Measurements from ENCODE around the gene SPATA32. TPM values are rescaled to one million over a fixed set of nuclear protein-coding genes. Genes with fewer than 3 reads are reported as not detected.

The SPATA32 gene
- total RNA-seq, 2 experiments from 2014 or later: 0.12 TPM; not detected in 1

DNA sequence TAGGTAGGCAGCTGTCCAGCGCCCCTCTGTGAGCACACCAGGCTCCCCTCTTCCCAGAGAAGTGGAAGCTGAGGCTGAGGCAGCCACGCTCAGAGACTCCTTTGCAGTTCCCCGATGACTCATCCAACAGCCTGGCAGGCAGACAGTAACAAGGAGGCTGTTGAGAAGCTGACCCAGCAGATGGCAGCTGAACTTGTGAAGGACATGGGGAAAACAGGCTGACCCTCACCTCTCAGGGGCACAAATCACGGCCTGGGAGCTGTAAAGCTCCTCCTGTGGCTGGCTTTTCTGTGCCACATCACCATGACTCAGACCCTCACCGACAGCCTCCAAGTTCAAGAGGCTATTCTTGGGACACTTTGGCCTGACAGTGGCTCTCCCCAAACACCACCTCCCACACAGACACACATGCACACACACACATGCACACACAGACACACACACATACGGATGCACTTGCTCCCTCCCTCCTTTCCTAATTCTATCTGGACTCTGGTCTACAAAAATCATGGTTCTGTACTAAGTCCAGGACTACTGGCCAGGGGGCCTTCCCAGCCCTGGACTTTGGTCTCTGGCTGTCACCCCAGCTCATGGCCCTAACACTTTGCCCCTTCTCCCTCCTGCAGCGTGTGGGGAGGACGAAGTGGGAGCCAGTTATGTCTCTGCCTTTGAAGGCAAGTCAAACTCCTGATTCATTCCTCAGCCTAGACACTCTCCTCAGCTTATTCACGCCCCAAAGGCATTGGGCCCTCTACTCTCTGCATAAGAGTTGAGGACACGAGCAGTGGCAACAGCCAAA is 31.7 kb upstream of the SPATA32 start:
- Mint-ChIP-seq H3K4me3 (no peak overlapping the region), H3K36me3 (peaks cover 46% of the 10 kb centered on the region), H3K27ac (peak overlapping the region; percentile 79), H3K9me3 (no peaks in the 10 kb centered on the region), H3K4me1 (ENCODE audit: low read depth) (peaks cover 72% of the 10 kb centered on the region), H3K27me3 (no peaks in the 10 kb centered on the region)
- DNase-seq: peak; percentile 57
- ChIA-PET POLR2A (interaction anchor here (0.7 to 0.8 kb wide), 2 partner anchors 15 to 19 kb away, joined by 3 to 4 read pairs; no protein-coding TSS in a partner anchor), CTCF (interaction anchor here (0.7 to 6.9 kb wide), 13 partner anchors 8 to 97 kb away, joined by 3 to 36 read pairs (median 4); partner anchors contain the start of gene MAP3K14)
- intact Hi-C loops (cut with micrococcal nuclease): no loop called here

DNA sequence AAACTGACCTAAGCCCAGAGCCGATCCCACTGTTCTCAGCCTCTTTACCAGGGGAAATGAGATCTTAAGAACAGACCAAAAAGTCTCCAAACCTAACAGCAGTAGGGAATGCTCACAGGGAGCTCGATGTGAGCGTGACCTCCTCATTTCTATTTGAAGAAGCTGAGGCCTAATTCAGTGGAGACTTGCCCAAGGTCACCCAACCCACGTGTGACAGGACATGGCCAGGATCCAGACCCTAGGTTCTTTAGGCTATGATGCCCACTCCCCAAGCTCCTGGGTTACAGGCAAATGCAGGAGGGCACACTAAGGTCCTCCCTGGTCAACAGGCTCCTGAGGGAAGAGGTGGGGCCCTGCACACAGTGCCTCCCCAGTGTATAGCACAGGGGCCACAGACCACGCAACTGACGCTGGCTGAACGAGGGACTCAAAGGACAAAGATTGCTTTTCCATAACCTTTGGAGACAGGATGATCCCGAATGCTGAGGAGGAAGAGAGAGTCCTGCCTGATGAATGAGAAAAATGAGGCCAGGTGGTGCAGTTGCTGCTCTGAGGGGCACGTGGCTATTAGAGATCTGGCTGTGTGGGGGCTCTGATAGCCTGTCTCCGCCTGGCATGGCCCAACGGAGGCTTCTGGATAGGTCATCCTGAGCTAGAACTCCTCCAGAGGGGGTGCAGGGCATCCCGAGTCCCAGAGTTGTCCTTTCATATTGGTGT is 31.0 kb upstream of the SPATA32 start:
- ChIA-PET CTCF (interaction anchor here (0.7 to 6.9 kb wide), 13 partner anchors 9 to 96 kb away, joined by 3 to 36 read pairs (median 4); partner anchors contain the start of gene MAP3K14), POLR2A (interaction anchor here (0.7 to 0.8 kb wide), 2 partner anchors 14 to 20 kb away, joined by 3 to 4 read pairs; no protein-coding TSS in a partner anchor)
- no peaks in the 10 kb centered on the region for H3K9me3 Mint-ChIP-seq
- peaks cover 64% of the 10 kb centered on the region for H3K4me1 Mint-ChIP-seq (ENCODE audit: low read depth)
- peak overlapping the region; percentile 79 for H3K27ac Mint-ChIP-seq
- DNase-seq: no peak
- intact Hi-C loops (cut with micrococcal nuclease): no loop called here
- H3K4me3 Mint-ChIP-seq: no peak overlapping the region
- H3K27me3 Mint-ChIP-seq: no peaks in the 10 kb centered on the region
- peaks cover 47% of the 10 kb centered on the region for H3K36me3 Mint-ChIP-seq

- Mint-ChIP-seq H3K9me3 (no peaks in the 10 kb centered on the region), H3K27ac (peak overlapping the region; percentile 24), H3K27me3 (no peaks in the 10 kb centered on the region), H3K36me3 (peaks cover 44% of the 10 kb centered on the region), H3K4me3 (no peak overlapping the region), H3K4me1 (ENCODE audit: low read depth) (peaks cover 51% of the 10 kb centered on the region)
- ChIA-PET POLR2A (no interaction called here), CTCF (interaction anchor here (1.4 to 6.9 kb wide), 4 partner anchors 14 to 72 kb away, joined by 3 to 36 read pairs (median 8); partner anchors contain the start of gene MAP3K14)
- no peak for DNase-seq
- intact Hi-C loops (cut with micrococcal nuclease): no loop called here
Observed at GRCh38 chr17:45291171-45291805, 29.4 kb upstream of the SPATA32 start.

GRCh38 chr17:45290269-45290765 is 28.4 kb upstream of the SPATA32 start:
- H3K27me3 Mint-ChIP-seq: no peaks in the 10 kb centered on the region
- H3K36me3 Mint-ChIP-seq: peaks cover 48% of the 10 kb centered on the region
- DNase-seq: no peak
- CTCF ChIA-PET: interaction anchor here (6.9 kb wide), 1 partner anchor 13 kb away, joined by 36 read pairs; no protein-coding TSS in a partner anchor
- intact Hi-C loops (cut with micrococcal nuclease): no loop called here
- peak overlapping the region; percentile 24 for H3K27ac Mint-ChIP-seq
- no peak overlapping the region for H3K4me3 Mint-ChIP-seq
- POLR2A ChIA-PET: no interaction called here
- no peaks in the 10 kb centered on the region for H3K9me3 Mint-ChIP-seq
- H3K4me1 Mint-ChIP-seq (ENCODE audit: low read depth): peaks cover 41% of the 10 kb centered on the region

DNA sequence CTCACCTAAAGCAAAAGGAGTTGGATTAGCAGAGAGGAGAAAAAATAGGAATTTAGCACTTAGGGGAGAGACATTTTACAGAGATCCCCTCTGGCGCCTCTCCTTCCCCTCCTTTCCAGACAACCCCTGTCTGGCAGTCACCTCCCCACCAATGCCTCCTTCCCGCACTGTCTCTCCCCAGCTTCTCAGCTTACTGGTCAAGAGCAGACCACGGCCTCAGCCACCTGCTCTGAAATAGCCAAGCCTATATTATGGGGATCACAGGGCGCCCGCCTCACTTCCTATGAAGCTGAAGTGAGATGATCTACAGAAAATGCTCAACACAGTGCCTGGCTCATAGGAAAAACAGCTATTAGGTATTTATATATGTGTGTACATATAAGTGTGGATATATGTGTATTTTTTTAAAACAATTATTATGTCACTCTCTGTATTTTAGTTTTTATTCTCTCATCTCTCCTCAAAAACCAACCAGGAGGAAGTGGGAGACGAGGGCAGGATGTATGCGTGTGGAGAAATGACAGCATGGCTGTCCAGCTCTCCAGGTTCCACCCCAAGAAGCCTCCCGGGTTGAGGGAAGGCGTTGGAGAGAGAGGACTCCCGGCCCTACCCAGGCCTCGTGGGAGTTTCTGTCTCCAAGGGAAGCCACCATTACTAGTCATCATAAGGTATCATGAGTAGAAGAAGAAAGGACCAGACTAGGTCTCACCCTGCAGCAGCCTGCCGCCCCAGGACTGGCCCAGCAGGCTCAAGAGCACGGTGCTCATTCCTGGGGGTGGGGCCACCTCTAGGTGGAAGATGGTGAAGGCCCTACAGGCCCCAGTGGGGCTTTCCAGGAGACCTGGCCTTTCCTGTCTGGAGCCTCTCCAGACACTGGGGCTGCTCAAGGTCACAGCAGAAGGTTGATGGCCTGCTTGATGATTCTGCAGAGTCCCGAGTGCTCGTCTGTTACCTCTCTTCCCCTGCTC is 27.7 kb upstream of the SPATA32 start:
- DNase-seq: no peak
- Mint-ChIP-seq H3K4me3 (no peak overlapping the region), H3K9me3 (no peaks in the 10 kb centered on the region), H3K27me3 (no peaks in the 10 kb centered on the region), H3K36me3 (peaks cover 52% of the 10 kb centered on the region), H3K4me1 (ENCODE audit: low read depth) (peaks cover 35% of the 10 kb centered on the region), H3K27ac (peak overlapping the region; percentile 64)
- ChIA-PET POLR2A (no interaction called here), CTCF (interaction anchor here (0.5 to 6.9 kb wide), 4 partner anchors 12 to 96 kb away, joined by 3 to 36 read pairs (median 8); no protein-coding TSS in a partner anchor)
- intact Hi-C loops (cut with micrococcal nuclease): no loop called here

GRCh38 chr17:45288825-45289224 is 26.9 kb upstream of the SPATA32 start:
- H3K9me3 Mint-ChIP-seq: no peaks in the 10 kb centered on the region
- H3K36me3 Mint-ChIP-seq: peaks cover 60% of the 10 kb centered on the region
- no peak overlapping the region for H3K27ac Mint-ChIP-seq
- intact Hi-C loops (cut with micrococcal nuclease): no loop called here
- DNase-seq: no peak
- peaks cover 27% of the 10 kb centered on the region for H3K4me1 Mint-ChIP-seq (ENCODE audit: low read depth)
- CTCF ChIA-PET: interaction anchor here (0.5 to 6.9 kb wide), 6 partner anchors 11 to 105 kb away, joined by 3 to 36 read pairs (median 8); no protein-coding TSS in a partner anchor
- no peaks in the 10 kb centered on the region for H3K27me3 Mint-ChIP-seq
- no peak overlapping the region for H3K4me3 Mint-ChIP-seq
- POLR2A ChIA-PET: no interaction called here

DNA sequence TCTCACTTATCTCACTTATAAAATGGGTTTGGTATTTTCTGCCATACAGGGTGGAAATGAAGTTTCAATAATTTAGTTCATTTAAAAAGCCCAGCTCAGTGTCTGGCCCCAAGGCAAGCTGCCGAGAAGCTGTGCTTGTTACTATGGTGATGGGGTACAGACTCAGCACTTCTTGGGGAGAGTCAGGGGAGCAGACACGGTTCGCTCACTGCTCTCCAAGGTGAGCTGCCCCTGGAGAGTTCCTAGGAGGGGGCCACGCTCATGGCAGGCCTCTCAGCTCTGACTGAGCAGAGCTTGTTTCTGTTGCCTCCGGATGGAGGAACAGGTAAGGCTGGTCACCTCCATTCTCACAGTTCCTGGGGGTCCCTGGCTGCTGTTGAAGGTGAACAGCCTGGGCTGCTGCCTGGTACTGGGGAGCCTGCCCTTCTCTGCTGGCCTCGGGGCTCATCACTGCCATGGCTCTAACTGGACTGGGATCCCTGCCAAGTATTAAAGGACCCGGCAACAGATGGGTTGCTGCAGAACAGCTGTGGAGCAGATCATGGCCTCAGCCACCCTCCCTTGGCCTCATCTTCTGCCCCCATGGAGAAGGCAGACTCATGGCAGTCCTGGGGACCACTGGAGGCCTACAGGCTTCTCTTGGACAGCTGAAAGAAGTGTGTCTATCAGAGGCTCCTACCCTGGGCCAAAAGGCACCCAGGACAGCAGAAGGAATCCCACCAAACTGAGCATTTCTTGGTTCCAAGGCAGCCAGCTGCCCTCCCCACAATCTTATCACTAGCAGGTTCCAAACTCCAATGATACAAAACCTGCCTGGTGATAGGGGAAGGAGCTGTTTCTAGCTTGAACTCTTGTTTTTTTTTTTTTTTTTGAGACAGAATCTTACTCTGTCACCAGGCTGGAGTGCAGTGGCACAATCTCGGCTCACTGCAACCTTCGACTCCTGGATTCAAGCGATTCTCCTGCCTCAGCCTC is 25.9 kb upstream of the SPATA32 start:
- intact Hi-C loops (cut with micrococcal nuclease): no loop called here
- no peaks in the 10 kb centered on the region for H3K9me3 Mint-ChIP-seq
- no peaks in the 10 kb centered on the region for H3K27me3 Mint-ChIP-seq
- DNase-seq: no peak
- H3K36me3 Mint-ChIP-seq: peaks cover 63% of the 10 kb centered on the region
- POLR2A ChIA-PET: interaction anchor here (1.0 kb wide), 1 partner anchor 18 kb away, joined by 5 read pairs; no protein-coding TSS in a partner anchor
- peak overlapping the region; percentile 23 for H3K27ac Mint-ChIP-seq
- CTCF ChIA-PET: interaction anchor here (0.7 to 3.4 kb wide), 5 partner anchors 11 to 152 kb away, joined by 3 to 17 read pairs (median 7); partner anchors contain the start of gene ACBD4
- H3K4me1 Mint-ChIP-seq (ENCODE audit: low read depth): peaks cover 17% of the 10 kb centered on the region
- no peak overlapping the region for H3K4me3 Mint-ChIP-seq

GRCh38 chr17:45286286-45286685 is 24.4 kb upstream of the SPATA32 start:
- ChIA-PET POLR2A (interaction anchor here (0.6 kb wide), 1 partner anchor 127 kb away, joined by 3 read pairs; no protein-coding TSS in a partner anchor), CTCF (interaction anchor here (0.9 to 2.5 kb wide), 3 partner anchors 9 to 101 kb away, joined by 3 to 17 read pairs (median 7); no protein-coding TSS in a partner anchor)
- no peak overlapping the region for H3K4me3 Mint-ChIP-seq
- DNase-seq: no peak
- H3K9me3 Mint-ChIP-seq: no peaks in the 10 kb centered on the region
- H3K27ac Mint-ChIP-seq: no peak overlapping the region
- peaks cover 7% of the 10 kb centered on the region for H3K4me1 Mint-ChIP-seq (ENCODE audit: low read depth)
- intact Hi-C loops (cut with micrococcal nuclease): no loop called here
- peaks cover 62% of the 10 kb centered on the region for H3K36me3 Mint-ChIP-seq
- H3K27me3 Mint-ChIP-seq: no peaks in the 10 kb centered on the region

DNA sequence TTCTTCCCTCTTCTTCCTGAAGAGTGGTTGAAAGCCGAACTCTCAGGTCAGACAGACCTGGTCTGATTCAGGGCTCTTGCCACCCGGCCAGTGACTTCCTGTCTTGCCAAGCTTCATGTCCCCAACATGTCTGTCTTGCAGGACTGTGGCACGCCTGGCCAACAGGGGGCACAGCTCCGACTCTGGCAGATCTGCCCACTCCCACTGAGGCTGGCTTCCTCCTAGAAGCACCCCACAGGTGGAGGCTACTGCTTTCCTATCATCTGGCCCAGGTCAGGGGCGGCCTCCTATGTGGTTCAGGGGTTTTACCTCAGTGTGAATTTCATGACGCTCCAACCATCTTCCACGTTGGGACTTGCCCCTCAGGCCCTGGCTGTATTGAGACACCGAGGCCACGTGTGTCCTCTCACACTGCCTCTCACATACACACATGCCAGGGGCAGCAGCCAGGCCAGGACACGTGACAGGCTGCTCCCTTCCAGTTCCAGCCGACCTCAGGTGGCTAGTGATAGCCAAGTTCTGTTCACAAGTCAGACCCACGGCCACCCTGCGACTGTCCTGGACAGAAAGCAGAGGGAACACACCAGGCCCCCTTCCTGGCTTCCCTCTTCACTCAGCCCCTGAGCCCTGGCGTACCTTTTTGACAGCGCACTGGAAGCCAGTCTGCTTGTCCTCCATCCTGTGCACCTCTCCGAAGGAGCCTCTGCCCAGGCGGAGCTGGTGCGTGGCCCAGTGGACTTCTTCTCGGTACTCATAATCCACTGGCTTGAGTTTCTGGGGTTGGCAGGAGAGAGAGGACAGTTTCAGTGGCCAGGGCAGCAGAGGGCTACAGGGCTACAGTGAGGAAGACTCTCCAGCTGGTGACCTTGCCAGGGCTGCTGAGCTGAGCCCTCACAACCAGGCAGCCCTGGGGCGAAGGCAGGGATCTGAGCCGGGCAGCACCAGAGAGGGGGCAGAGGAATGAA is 22.6 kb upstream of the SPATA32 start:
- H3K36me3 Mint-ChIP-seq: peaks cover 50% of the 10 kb centered on the region
- H3K27me3 Mint-ChIP-seq: no peaks in the 10 kb centered on the region
- H3K4me1 Mint-ChIP-seq (ENCODE audit: low read depth): peaks cover 4% of the 10 kb centered on the region
- POLR2A ChIA-PET: interaction anchor here (1.2 kb wide), 1 partner anchor 32 kb away, joined by 3 read pairs; no protein-coding TSS in a partner anchor
- peak overlapping the region; percentile 85 for H3K27ac Mint-ChIP-seq
- no peaks in the 10 kb centered on the region for H3K9me3 Mint-ChIP-seq
- peak; percentile 61 for DNase-seq
- intact Hi-C loops (cut with micrococcal nuclease): no loop called here
- H3K4me3 Mint-ChIP-seq: no peak overlapping the region
- CTCF ChIA-PET: interaction anchor here (0.6 to 3.3 kb wide), 13 partner anchors 9 to 149 kb away, joined by 3 to 14 read pairs (median 4); partner anchors contain the start of genes ACBD4 and MAP3K14

All from activated CD4-positive, alpha-beta memory T cell treated with anti-CD3 and anti-CD28 coated beads for 36 hours (primary cell).